GM18499 (cell line): ENCODE measurements around the gene PCDHA3.
"Not testable (repeated sequence)": the region's sequence is repeated elsewhere in the genome, so short reads cannot be mapped to it uniquely, and the experiment has no call there.

ENCODE experiments used
- ATAC-seq: cut with Tn5 transposase; IDR thresholded peaks from one replicate; pipeline ENCODE4 v1.9.1; 2021; ENCODE audit warnings: moderate number of reproducible peaks; ENCODE audit not compliant: insufficient read depth, unreplicated experiment

Gene PCDHA3

GRCh38 chr5:140849831-140850634, 49.2 kb downstream of the PCDHA3 start:
- not testable (repeated sequence) for ATAC-seq
